Erythroblast (primary cell): ENCODE results near the gene SYTL2.
"Not testable (repeated sequence)": the region's sequence is repeated elsewhere in the genome, so short reads cannot be mapped to it uniquely, and the experiment has no call there.

Source experiments
- DNase-seq, 2 experiments: peaks; one replicate each; lab custom pipeline; 2025; lab: John Stamatoyannopoulos, UW
- GATA1 ChIP-seq: IDR thresholded peaks from 2 replicates; pipeline ENCODE4 v1.6.1; 2011; ENCODE audit warnings: low read depth, mild to moderate bottlenecking, control low read depth, low read length, moderate library complexity
- POLR2A ChIP-seq: IDR thresholded peaks from 2 replicates; pipeline ENCODE4 v1.6.1; 2011; ENCODE audit warnings: mild to moderate bottlenecking, low read length

Gene SYTL2

GRCh38 chr11:85679576-85679975 is 131.4 kb downstream of the SYTL2 start:
- no peak for TF ChIP-seq GATA1
- TF ChIP-seq POLR2A: no peak
- DNase-seq: no peak

GRCh38 chr11:85673393-85673792 is 137.5 kb downstream of the SYTL2 start:
- TF ChIP-seq GATA1 (no peak), POLR2A (no peak)
- DNase-seq: no peak

- DNase-seq: no peak
These were observed 138.6 kb downstream of the SYTL2 start for GRCh38 chr11:85672105-85672902.

GRCh38 chr11:85670949-85671663 is 139.8 kb downstream of the SYTL2 start:
- not testable (repeated sequence) for DNase-seq

More at GRCh38 chr11:85672105-85672902, 138.6 kb downstream of the SYTL2 start:
- TF ChIP-seq GATA1 (no peak), POLR2A (no peak)

- no peak for TF ChIP-seq POLR2A
- TF ChIP-seq GATA1: no peak
- DNase-seq: no peak
These were observed 142.8 kb downstream of the SYTL2 start for GRCh38 chr11:85668157-85668556.

GRCh38 chr11:85666687-85667086 is 144.3 kb downstream of the SYTL2 start:
- DNase-seq: no peak
- no peak for TF ChIP-seq GATA1
- no peak for TF ChIP-seq POLR2A

GRCh38 chr11:85665733-85666132 is 145.2 kb downstream of the SYTL2 start:
- DNase-seq: no peak
- TF ChIP-seq GATA1 (no peak), POLR2A (no peak)

GRCh38 chr11:85664615-85665481 is 146.1 kb downstream of the SYTL2 start, which contains the start of gene CREBZF:
CREBZF (minus strand) TSS chr11:85665129; CDS start chr11:85664875, 254 bp downstream.
- DNase-seq: peak; percentile 96 to 98
- TF ChIP-seq GATA1 (no peak), POLR2A (peak; percentile 95)

- peak; percentile 91 to 93 for DNase-seq
- no peak for TF ChIP-seq POLR2A
- no peak for TF ChIP-seq GATA1
These were observed 147.0 kb downstream of the SYTL2 start for GRCh38 chr11:85663753-85664614.

- TF ChIP-seq POLR2A: no peak
- no peak for TF ChIP-seq GATA1
- peak; percentile 44 to 55 for DNase-seq
These were observed 147.7 kb downstream of the SYTL2 start for GRCh38 chr11:85663080-85663752.

- no peak for TF ChIP-seq GATA1
- DNase-seq: peak; percentile 52 to 59
These were observed 148.8 kb downstream of the SYTL2 start for GRCh38 chr11:85661972-85662664.

GRCh38 chr11:85658180-85658579 is 152.8 kb downstream of the SYTL2 start:
- TF ChIP-seq POLR2A: no peak
- TF ChIP-seq GATA1: no peak
- DNase-seq: no peak
